Measurements from ENCODE around the gene B4GALNT4. TPM values are rescaled to one million over a fixed set of nuclear protein-coding genes. Genes with fewer than 3 reads are reported as not detected.

The B4GALNT4 gene
- total and polyA plus RNA-seq, 2 of the 8 experiments (the other 6 are each of a cell fraction or from before 2014, with no cell fraction given): 40.9 to 76.3 TPM

- no peak overlapping the region for H3K27ac ChIP-seq (ENCODE audit: low read depth, low read length)
- 0 out of 2 replicates have a peak overlapping the region, but pooled peaks have one; percentile 18 for H2BK20ac ChIP-seq (ENCODE audit: low read length)
- H4K5ac ChIP-seq (ENCODE audit: insufficient read length, low read depth, low read length): no peak overlapping the region
- peak overlapping the region in 1 of 4 experiments; percentile 39; a peak in 2 of 8 replicates for H3K4me3 ChIP-seq (ENCODE audit: extremely low read depth in 1 of 4, insufficient read depth in 2 of 4, low read depth in 3 of 4, low read length in 4 of 4)
- H2AK5ac ChIP-seq (ENCODE audit: low read depth, low read length): 0 out of 2 replicates have a peak overlapping the region, but pooled peaks have one; percentile 57
- H3K18ac ChIP-seq (ENCODE audit: extremely low read depth, low read length): no peak overlapping the region
- ChIA-PET CTCF (ENCODE audit: partially characterized antibody) (interaction anchor here (0.7 to 13.4 kb wide), 11 partner anchors 22 to 391 kb away, joined by 3 to 212 read pairs (median 4); partner anchors contain the start of genes BET1L and RIC8A), POLR2A (ENCODE audit: partially characterized antibody) (interaction anchor here (0.7 to 3.4 kb wide), 29 partner anchors 10 to 467 kb away, joined by 3 to 16 read pairs (median 4); partner anchors contain the start of genes PGGHG and PTDSS2)
- H2BK12ac ChIP-seq (ENCODE audit: low read depth, low read length): peak overlapping the region; percentile 96; the same call in 1 of the 2 replicates
- H3K56ac ChIP-seq (replicated peaks; ENCODE audit: insufficient read length, low read depth, low read length): no peak overlapping the region
- peaks cover 0 to 12% (median 7%) of the 10 kb centered on the region in 4 experiments; a peak in 6 of 7 replicates for H3K4me1 ChIP-seq (replicated peaks in 1 of 4; ENCODE audit: control insufficient read depth in 3 of 4, insufficient read depth in 4 of 4, low read length in 3 of 4)
- no peak overlapping the region for H3K14ac ChIP-seq (ENCODE audit: insufficient read length)
- H2BK5ac ChIP-seq (ENCODE audit: low read depth, low read length): 0 out of 2 replicates have a peak overlapping the region, but pooled peaks have one; percentile 52
- H2BK120ac ChIP-seq (replicated peaks; ENCODE audit: low read depth, low read length): no peak overlapping the region
- no peak overlapping the region for H4K8ac ChIP-seq (ENCODE audit: extremely low read depth, insufficient read depth, low read length)
- peak overlapping the region; percentile 4 for H4K91ac ChIP-seq (replicated peaks; ENCODE audit: insufficient read length, low read length)
- H2AFZ ChIP-seq (ENCODE audit: low read length): no peak overlapping the region
- H2BK15ac ChIP-seq (ENCODE audit: low read length): no peak overlapping the region; the same call in 1 of the 2 replicates
- DNase-seq (ENCODE audit: low read depth in 1 of 2, low spot score in 2 of 2) (no peak), FAIRE-seq (no peak)
- H3K79me1 ChIP-seq (ENCODE audit: low read depth, low read length): peaks cover 7% of the 10 kb centered on the region
- no peak overlapping the region for H3K9ac ChIP-seq (replicated peaks in 1 of 4; ENCODE audit: extremely low read depth in 1 of 4, low read depth in 3 of 4, low read length in 3 of 4)
- H3K36me3 ChIP-seq (ENCODE audit: control insufficient read depth in 2 of 4, insufficient read depth in 4 of 4, low read length in 3 of 4): peaks cover 3 to 9% (median 7%) of the 10 kb centered on the region in 4 experiments; a peak in 5 of 8 replicates
- peaks cover 0 to 5% (median 2%) of the 10 kb centered on the region in 4 experiments; a peak in 1 of 7 replicates for H3K27me3 ChIP-seq (replicated peaks in 1 of 4; ENCODE audit: control insufficient read depth in 3 of 4, extremely low read depth in 1 of 4, insufficient read depth in 3 of 4, low read length in 3 of 4)
- H3K4ac ChIP-seq (replicated peaks; ENCODE audit: insufficient read length, low read depth, low read length): no peak overlapping the region
- H4K20me1 ChIP-seq (replicated peaks in 1 of 2; ENCODE audit: control insufficient read depth in 1 of 2, insufficient read depth in 2 of 2, low read length in 2 of 2): peaks cover 0 to 2% of the 10 kb centered on the region in 2 experiments
- peaks cover 3% of the 10 kb centered on the region; the same call in 1 of the 2 replicates for H3K23me2 ChIP-seq (ENCODE audit: low read depth, low read length)
- H3K4me2 ChIP-seq (ENCODE audit: insufficient read depth in 1 of 2, low read depth in 2 of 2, low read length in 2 of 2): peak overlapping the region; percentile 41 to 62
- H3K9me3 ChIP-seq (ENCODE audit: insufficient read depth in 2 of 2, low read depth in 1 of 2, low read length in 1 of 2): peaks cover 0 to 4% of the 10 kb centered on the region in 2 experiments; a peak in 1 of 4 replicates
- H3K23ac ChIP-seq (ENCODE audit: insufficient read length): no peak overlapping the region
- peaks cover 0 to 15% of the 10 kb centered on the region in 2 experiments; a peak in 1 of 4 replicates for H3K79me2 ChIP-seq (ENCODE audit: control insufficient read depth in 1 of 2, insufficient read depth in 2 of 2, low read length in 2 of 2)
- WGBS, 2 experiments (ENCODE audit: extremely low coverage in 1 of 2, insufficient coverage in 1 of 2, insufficient read length in 1 of 2, insufficient replicate concordance in 2 of 2, low coverage in 1 of 2, low lambda C conversion rate in 2 of 2, missing lambda C conversion rate in 1 of 2): 66% methylated on average over 6 of the region's 7 CpGs; no CpG with 5 or more reads in 1 of the 2 experiments
- TF ChIP-seq RAD21 (IDR thresholded peaks at IDR 0.05 in 1 of 2, conservative IDR thresholded peaks at IDR 0.05 in 1 of 2; ENCODE audit: low read depth in 2 of 2, low read length in 2 of 2) (no peak), KDM4A (IDR thresholded peaks at IDR 0.05; ENCODE audit: low read depth, low read length, severe bottlenecking) (no peak), JUN (IDR thresholded peaks at IDR 0.05; ENCODE audit: low read depth, low read length) (no peak), E2F6 (IDR thresholded peaks at IDR 0.05) (no peak), HDAC2 (IDR thresholded peaks at IDR 0.05; ENCODE audit: borderline replicate concordance in 1 of 2, low read depth in 2 of 2, low read length in 2 of 2) (0 out of 4 replicates have a peak, but pooled peaks of 1 of the 2 experiments have one; percentile 16), EGR1 (IDR thresholded peaks at IDR 0.05; ENCODE audit: borderline replicate concordance, low read depth, low read length) (0 out of 2 replicates have a peak, but pooled peaks have one; percentile 22), TBP (IDR thresholded peaks at IDR 0.05; ENCODE audit: low read depth, low read length) (no peak), KDM1A (IDR thresholded peaks at IDR 0.05; ENCODE audit: borderline replicate concordance, low read length) (no peak), NRF1 (IDR thresholded peaks at IDR 0.05; ENCODE audit: low read depth, low read length) (no peak), SRF (IDR thresholded peaks at IDR 0.05; ENCODE audit: low read depth, low read length) (no peak)
Observed at GRCh38 chr11:367956-368413, 1.3 kb upstream of the B4GALNT4 start.

Data from H1 (cell line).